Measurements from ENCODE around the gene TBXAS1.
"Not testable (repeated sequence)": the region's sequence is repeated elsewhere in the genome, so short reads cannot be mapped to it uniquely, and the experiment has no call there.

TBXAS1 gene

GRCh38 chr7:139887992-139888481, 59.0 kb downstream of the TBXAS1 start:
- no peak for DNase-seq (ENCODE audit: low read depth, low spot score)

DNA sequence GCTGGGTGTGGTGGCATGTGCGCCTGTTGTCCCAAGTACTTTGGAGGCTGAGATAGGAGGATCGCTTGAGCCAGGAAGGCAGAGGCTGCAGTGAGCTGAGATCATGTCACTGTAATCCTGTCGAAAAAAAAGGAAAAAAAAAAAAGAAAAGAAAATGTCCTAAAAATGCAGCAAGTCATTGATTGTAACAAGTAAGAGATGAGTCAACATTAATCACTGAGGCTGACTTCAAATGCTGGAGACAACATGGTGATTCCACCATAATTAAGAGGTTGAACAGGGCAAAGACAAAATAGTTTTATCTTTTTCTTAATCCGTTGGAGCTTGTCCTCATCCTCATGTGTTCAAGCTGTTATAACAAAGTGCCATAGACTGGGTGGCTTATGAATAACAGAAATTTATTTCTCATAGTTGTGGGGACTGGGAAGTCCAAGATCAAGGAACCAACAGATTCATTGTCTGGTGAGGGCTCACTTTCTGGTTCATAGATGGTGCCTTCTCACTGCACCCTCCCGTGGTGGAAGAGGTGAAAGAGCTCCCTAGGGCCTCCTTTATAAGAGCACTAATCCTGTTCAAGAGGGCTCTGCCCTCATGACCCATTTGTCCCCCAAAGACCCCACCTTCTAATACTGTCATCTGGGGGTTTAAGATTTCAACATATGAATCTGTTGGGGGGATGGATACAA, 60.3 kb downstream of the TBXAS1 start:
- no peak for DNase-seq (ENCODE audit: low read depth, low spot score)

GRCh38 chr7:139893461-139893860, 64.4 kb downstream of the TBXAS1 start:
- DNase-seq (ENCODE audit: low read depth, low spot score), result no peak

DNA sequence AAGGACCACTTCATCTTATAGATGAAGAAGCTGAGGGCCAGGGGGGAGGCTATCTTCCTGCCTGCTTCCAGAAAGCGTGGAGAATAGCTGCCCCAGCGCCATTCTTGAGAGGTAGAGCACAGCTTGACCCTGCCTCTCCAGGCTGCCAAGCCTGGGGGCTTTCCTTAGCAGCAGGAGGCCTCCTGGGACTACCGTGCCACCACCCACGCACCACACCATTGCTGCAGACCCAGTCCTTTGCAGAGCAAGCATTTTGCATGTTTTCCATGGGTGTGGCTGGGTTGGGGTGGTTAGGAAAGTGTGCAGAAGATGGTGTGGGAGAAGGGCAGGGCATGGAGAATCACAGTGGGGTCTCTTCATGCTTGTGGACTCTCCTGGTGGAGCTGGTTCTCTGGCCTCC, 64.9 kb downstream of the TBXAS1 start:
- no peak for DNase-seq (ENCODE audit: low read depth, low spot score)

- DNase-seq (ENCODE audit: low read depth, low spot score), result no peak
These were observed 66.2 kb downstream of the TBXAS1 start for GRCh38 chr7:139895141-139895829.

- DNase-seq (ENCODE audit: low read depth, low spot score), result no peak
These were observed 67.2 kb downstream of the TBXAS1 start for GRCh38 chr7:139896288-139896687.

GRCh38 chr7:139896831-139897230, 67.8 kb downstream of the TBXAS1 start:
- no peak for DNase-seq (ENCODE audit: low read depth, low spot score)

- no peak for DNase-seq (ENCODE audit: low read depth, low spot score)
These were observed 68.5 kb downstream of the TBXAS1 start for GRCh38 chr7:139897422-139898090.

DNA sequence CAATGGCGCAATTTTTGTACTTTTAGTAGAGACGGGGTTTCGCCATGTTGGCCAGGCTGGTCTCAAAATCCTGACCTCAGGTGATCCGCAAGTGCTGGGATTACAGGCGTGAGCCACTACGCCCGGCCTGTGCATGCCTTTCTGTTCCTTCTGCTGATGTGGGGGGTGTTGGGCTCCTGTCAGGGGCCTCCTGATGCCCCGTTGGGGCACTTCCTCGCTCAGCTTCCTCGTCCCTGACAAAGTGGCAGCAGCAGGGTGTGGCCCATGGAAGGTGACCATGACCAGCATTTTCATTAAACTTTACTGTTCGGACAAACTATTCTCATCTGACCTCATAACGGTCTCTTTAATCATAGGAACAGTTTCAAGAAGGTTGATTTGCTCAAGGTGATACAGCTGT, 69.4 kb downstream of the TBXAS1 start:
- DNase-seq (ENCODE audit: low read depth, low spot score), result no peak

DNA sequence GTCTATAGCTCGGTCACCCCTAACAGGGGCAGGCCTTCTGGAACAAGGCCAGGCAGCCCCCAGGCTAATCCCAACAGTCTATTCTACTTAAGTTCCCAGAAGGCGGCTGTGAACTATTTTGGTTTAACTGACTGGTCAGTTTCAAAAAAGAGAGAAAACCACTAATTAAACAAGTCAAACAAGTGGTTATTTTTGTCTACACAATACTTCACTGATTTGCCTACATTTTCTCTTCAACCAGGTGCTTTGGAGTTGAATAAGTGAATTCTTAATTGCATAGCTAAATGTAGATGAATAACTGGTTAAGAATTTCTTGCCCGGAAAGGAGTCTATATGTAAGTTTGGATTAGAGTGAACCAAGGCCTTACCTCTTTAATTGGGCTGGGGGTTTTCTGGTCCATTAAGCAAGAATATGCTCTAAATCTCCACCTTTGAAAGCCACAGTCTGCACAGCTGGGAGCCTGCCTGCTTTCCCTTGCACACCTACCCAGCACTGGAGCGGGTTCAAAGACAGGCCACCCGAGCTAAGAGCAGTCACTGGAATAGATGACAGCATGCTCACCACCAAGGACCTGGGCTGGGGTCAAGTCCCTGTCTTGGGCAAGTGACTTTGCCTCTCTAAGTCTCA, 70.4 kb downstream of the TBXAS1 start:
- no peak for DNase-seq (ENCODE audit: low read depth, low spot score)

GRCh38 chr7:139900326-139900725, 71.3 kb downstream of the TBXAS1 start:
- no peak for DNase-seq (ENCODE audit: low read depth, low spot score)

- DNase-seq (ENCODE audit: low read depth, low spot score), result no peak
These were observed 72.2 kb downstream of the TBXAS1 start for GRCh38 chr7:139901056-139901795.

GRCh38 chr7:139901901-139902300, 72.8 kb downstream of the TBXAS1 start:
- DNase-seq (ENCODE audit: low read depth, low spot score), result no peak

DNA sequence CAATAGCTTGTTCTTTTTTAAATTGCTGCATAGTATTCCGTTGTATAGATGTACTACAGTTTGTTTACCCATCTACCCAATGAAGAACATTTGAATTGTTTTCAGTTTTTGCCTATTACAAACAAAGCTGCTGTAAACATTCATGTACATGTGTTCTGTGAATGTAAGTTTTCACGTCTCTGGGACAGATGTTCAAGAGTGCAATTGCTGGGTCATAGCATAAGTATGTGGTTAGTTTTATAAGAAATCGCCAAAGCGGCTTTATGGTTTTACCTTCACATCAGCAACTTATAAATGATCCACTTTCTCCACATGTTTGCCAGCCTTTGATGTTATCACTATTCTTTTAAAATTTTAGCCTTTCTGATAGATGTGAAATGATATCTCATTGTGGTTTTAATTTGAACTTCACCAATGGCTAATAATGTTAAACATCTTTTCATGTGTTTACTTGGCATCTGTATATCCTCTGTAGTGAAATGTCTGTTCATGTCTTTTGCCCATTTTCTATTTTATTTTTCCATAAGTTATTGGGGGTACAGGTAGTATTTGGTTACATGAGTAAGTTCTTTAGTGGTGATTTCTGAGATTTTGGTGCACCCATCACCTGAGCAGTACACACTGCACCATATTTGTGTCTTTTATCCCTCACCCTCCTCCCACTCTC, 73.5 kb downstream of the TBXAS1 start:
- DNase-seq (ENCODE audit: low read depth, low spot score), result no peak

DNA sequence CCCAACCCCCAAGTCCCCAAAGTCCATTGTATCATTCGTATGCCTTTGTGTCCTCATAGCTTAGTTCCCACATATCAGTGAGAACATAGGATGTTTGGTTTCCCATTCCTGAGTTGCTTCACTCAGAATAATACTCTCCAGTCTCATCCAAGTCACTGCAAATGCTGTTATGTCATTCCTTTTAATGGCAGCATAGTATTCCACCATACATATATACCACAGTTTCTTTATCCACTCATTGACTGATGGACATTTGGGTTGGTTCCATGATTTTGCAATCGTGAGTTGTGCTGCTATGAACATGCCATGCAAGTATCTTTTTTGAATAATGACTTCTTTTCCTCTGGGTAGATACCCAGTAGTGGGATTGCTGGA, 74.0 kb downstream of the TBXAS1 start:
- not testable (repeated sequence) for DNase-seq (ENCODE audit: low read depth, low spot score)

DNA sequence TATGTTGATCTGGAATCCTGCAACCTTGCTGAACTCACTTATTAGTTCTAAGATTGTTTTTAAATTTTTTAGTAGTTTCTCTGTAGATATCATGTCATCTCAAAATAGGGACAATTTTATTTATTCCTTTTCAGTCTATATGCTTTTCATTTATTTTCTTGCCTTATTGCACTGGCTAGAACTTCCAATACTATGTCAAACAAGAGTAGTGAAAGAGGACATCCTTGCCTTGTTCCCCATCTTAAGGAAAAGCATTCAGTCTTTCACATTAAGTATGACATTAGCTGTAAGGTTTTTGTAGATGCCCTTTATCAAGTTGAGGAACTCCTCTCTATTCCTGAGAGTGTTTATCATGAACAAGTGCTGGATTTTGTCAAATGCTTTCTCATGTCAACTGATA, 77.8 kb downstream of the TBXAS1 start:
- no peak for DNase-seq (ENCODE audit: low read depth, low spot score)

- DNase-seq (ENCODE audit: low read depth, low spot score), result no peak
These were observed 79.7 kb downstream of the TBXAS1 start for GRCh38 chr7:139908792-139909191.

DNA sequence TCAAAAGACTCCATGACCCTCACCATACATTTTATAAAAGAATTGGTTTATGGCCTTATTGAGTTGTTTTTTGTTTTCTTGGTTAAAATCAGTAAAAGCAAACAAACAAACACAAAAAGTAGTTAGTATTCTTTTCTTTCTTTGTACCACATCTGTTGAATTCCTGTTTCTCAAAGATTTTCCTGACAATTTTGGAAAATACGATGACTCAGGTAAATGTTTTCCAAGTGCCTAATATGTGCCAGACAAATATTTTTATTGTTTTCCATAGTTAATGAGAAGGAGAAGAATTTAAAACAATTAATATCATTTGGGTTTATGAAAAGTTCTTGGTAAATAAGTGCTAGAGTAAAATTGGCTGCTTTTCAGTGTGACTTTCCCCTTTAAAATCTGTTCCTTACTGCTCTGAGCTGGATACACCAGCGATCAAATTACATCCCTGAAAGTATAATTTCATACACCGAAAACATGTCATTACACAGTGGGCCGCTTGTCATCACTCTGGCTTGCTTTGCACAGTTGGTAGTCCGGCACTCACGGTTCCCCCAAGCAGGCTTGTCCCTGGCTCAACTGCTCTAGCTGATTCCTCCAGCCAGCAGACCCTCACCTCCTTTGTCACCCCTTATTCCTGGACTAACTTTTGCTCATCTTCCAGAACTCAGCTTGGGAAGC, 80.5 kb downstream of the TBXAS1 start:
- DNase-seq (ENCODE audit: low read depth, low spot score), result no peak

GRCh38 chr7:139913021-139913844, 84.2 kb downstream of the TBXAS1 start:
- DNase-seq (ENCODE audit: low read depth, low spot score), result no peak

GRCh38 chr7:139913845-139914135, 84.7 kb downstream of the TBXAS1 start:
- no peak for DNase-seq (ENCODE audit: low read depth, low spot score)
